C4-2B (cell line): Measurements from ENCODE around the gene LIN7C.

Source experiments
- CTCF ChIP-seq: fragments of 450-650 bp; conservative IDR thresholded peaks from 2 replicates; pipeline ENCODE4 v1.5.1; 2017; ENCODE audit warnings: mild to moderate bottlenecking
- ZFX ChIP-seq: fragments of 450-650 bp; IDR thresholded peaks from 2 replicates; pipeline ENCODE4 v1.6.1; 2017

GRCh38 chr11:27444801-27445215 lies 61.8 kb downstream of the LIN7C start:
- TF ChIP-seq CTCF = no peak
- TF ChIP-seq ZFX = no peak
